NCI-H82 treated with DMSO at 0.1 percent for 48 hours (cell line): ENCODE data around the gene MRPL18.
A peak's percentile ranks its signal among the peaks of the same experiment; 100 is the strongest.
"Not testable (repeated sequence)": the region's sequence is repeated elsewhere in the genome, so short reads cannot be mapped to it uniquely, and the experiment has no call there.

Source experiments
- DNase-seq: peaks from one replicate; lab custom pipeline; 2025; ENCODE audit not compliant: unreplicated experiment; lab: John Stamatoyannopoulos, UW

MRPL18 gene

DNA sequence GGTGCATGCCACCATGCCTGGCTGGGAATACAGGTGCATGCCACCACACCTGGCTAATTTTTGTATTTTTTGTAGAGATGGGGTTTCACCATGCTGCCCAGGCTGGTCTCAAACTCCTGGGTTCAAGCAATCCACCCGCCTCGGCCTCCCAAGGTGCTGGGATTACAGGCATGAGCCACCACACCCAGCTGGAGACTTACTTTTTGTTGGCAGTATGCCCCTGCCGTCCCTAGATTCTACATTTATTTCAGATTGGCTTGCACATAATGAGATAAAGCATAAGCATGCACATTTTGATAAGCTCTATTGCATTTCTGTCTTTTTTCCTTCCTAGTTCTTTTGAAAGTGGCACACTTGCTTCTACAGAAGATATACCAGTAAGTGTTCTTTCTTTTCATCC, 26.5 kb downstream of the MRPL18 start:
- not testable (repeated sequence) for DNase-seq

DNA sequence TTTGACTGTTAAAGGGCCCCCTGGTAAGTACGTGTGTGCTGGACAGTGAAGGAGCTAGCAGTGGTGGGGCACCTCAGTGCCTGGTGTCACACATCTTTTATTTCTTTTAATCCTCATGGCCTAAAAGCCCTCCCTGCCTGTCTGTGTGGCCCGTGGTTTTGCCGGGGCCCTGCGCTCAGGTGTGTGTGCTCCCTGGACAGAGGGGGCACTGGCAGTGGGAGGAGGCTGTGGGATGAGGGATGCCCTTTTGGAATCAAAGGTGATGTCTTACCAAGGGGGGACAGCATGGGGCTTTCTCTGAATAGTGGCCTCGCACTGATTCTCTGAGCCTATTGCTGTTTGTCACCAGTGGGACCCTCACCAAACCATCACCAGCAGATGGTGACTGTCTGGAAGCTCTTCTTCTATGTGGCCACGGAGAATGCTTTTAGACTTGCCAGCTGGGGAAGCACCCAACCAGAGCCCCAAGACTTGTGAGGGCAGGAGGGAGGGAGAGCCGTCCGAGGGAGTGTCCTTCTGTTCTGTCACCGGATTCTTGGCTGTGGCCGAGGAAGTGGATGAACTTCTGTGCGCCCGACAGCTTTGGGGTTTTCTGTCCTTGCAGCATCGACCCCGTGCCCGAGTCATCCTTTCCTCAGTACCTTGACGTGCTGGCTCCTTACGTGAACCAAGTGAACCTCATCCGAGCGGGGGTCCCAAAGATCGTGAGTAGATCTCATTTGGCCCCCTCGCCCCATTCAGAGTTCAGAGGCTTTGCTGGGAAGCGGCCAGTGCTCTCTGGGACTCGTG, 27.9 kb downstream of the MRPL18 start:
- DNase-seq: no peak

DNA sequence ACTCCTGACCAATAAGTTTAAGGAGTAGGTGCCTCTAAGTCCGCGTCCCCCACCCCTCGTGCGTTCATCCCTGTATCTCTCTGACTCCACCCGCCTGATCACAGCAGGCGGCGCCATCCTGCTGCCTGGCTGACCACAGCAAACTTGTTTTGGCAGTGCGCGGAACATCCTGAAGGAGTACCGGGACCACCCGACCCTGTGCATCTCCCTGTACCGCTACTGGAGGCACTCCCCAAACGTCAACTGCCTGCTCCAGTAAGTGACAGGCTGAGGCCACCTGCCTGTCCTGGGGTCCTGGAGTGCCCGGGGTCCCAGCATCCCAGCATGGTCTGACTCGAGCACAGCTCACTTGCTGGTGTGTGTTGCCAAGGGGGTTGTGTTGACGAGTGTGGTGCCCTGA, 28.8 kb downstream of the MRPL18 start:
- no peak for DNase-seq

DNA sequence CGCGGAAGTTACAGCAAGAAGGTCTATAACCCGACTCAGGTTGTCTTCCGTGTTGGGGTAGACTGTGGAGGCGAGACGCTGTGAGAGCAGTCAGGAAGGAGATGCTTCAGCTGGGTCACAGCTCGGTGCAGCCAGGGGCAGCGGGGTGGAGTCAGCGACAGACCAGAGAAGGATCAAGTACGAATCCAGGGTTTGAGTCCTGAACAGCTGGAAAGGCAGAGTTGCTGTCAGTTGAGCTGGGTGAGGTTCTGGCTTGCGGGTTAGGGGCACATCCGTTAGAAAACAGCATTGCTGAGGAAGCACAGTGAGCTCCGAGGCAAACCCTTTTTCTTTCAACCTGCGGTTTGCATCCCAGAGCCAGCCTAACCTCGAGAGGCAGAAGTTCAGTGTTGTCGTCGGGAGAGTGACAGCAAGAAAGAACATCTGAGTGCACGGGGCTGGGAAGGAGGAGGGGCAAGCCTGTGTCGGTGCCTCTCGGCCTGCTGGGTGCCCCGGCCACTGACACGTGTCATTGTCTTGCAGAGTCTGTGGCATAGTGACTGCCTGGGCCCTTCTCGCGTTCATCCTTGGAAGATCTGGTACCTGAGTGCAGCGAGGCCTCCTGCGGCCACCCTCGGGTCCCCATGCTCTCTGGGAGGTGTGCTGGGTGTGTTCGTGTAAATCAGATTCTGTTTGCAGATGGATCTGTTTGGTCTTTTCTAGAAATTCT, 29.8 kb downstream of the MRPL18 start:
- DNase-seq: no peak

DNA sequence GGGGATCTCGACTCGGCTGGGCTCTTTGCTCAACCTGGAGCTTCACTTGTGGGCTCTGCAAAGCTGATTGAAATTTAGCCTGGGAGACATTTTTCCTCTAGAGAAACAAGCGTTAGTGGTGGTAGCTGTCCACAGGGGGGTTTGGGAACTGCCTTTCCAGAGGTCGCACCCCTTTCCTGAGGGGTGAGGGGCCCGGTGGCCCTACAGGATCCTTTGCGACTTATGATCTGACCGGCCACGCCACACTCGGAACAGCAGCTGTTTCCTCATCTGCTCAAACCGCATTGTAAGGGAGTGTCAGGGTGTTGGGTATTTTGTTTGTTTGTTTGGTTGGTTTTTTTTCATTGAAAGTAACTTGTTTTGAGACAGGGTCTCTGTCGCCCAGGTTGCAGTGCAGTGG, 30.9 kb downstream of the MRPL18 start:
- DNase-seq: no peak

DNA sequence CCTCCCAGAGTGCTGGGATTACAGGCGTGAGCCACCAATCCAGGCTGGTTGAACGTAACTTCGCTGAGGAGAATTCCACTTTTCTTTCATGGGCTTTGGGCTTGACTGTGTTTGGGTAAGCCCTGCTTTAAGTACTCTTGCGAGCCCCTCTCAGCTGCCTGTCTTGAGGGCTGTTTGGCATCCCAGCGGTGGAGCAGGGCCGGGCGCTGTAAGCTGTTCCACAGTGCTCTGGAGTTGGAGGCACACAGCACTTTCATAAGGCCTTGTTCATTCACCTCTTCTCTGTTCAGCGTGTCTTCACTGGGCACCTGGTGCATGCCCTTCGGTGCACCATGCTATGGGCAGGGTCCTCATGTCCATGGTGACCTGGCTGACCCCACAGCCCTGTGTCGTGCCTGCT, 31.5 kb downstream of the MRPL18 start:
- DNase-seq: no peak

DNA sequence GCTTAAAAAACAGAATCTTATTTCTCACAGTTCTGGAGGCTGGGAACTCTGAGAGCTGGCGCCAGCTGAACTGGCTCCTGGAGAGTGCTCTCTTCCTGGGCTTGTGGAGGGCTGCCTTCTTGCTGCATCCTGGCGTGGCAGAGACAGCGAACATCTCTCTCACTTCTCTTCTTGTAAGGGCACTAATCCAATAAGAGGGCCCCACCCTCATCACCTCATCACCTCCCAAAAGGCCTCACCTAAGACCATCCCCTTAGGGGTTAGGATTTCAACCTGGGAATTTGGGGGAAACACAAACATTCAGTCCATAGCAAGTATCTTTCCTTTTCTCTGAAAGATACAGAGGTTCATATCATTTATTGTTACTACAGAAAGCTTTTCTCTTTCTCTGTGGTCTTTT, 33.7 kb downstream of the MRPL18 start:
- no peak for DNase-seq

DNA sequence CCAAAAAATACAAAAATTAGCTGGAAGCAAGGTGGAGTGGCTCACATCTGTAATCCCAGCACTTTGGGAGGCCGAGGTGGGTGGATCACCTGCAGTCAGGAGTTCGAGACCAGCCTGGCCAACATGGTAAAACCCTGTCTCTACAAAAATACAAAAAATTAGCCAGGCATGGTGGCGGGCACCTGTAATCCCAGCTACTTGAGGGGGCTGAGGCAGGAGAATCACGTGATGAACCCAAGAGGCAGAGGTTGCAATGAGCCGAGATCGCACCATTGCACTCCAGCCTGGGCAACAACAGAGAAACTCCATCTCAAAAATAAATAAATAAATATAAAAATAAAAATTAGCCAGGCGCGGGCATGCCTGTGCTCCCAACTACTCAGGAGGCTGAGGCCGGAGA, 34.4 kb downstream of the MRPL18 start:
- DNase-seq: not testable (repeated sequence)

DNA sequence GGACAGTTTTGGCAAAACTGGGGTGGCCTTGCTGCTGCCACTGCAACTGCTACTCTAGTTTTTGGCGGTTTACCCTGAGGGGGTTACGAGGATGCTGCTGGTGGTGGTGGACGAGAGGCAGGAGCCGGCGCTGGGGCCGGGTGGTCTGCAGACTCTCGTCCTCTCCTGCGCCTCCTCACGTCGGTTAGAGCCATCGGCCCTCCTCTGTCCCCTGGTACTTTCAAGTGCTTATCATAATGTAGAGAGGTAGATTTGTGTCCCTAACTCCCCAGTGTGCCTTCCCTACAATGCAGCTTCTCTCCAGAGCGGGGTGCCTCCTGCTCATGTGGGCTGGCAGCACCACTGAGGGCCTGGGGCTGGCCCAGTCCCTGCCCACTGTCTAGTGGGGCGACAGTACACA, 35.7 kb downstream of the MRPL18 start:
- no peak for DNase-seq

DNA sequence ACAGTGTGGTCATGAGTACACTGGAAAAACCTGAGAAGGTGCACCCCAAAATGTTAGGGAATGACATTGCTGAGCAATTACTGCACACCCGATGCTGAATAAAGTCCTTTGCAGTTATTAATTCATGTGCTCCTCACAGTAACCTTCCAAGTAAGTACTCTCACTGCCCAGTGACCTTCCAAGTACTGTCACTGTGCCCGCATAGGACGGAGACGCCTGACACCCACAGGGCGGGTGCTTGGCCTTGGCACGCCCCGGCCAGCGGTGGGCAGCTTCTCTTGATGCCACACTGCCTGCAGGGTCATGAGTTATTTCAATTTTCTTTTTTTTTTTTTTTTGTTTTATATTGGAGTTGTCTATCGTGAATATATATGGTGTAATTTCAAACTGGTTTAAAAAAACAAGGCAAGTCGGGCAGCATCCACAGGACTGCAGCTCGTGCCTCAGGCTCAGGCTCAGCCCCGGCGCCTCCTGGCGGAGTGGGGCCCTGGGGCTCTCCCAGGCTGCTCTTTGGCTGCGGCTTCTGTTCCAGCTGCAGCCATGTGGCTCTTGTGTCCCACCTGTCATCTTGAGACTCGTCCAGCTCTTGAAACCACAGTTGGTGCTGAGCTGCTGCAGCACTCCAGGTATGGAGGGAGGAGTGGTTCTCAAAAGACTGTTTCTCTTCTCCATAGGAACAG, 36.8 kb downstream of the MRPL18 start:
- no peak for DNase-seq

DNA sequence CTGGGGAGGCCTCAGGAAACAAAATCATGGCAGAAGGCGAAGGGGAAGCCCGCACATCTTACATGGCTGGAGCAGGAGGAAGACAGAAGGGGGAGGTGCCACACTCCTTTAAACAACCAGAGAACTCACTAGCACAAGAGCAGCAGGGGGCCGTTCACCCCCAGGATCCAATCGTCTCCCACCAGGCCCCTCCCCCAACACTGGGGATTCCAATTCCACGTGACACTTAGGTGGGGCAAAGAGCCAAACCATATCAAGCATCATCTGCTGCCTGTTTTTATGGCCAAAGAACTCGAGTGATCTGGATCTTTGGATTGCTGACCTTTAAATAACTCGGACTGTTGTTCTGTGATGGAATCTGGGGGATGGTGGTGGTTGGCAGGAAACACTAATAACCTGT, 37.8 kb downstream of the MRPL18 start:
- DNase-seq: no peak

DNA sequence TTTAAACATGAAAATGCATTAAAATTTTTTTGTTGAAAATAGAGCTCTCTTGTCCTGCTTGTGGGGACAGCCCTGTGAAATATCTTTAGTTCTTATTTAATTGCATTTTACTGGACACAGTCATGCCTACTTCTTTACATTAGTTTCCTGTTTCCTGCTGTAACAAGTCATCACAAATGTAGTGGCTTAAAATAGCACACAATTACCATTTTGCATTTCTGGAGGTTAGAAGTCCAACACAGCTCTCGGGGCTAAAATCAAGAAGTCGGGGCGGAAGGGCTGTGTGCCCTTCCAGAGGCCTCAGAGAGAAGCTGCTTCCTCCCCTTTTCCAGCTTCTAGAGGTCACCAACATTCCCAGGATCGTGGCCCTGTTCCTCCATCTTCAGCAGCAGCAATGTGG, 39.3 kb downstream of the MRPL18 start:
- no peak for DNase-seq

DNA sequence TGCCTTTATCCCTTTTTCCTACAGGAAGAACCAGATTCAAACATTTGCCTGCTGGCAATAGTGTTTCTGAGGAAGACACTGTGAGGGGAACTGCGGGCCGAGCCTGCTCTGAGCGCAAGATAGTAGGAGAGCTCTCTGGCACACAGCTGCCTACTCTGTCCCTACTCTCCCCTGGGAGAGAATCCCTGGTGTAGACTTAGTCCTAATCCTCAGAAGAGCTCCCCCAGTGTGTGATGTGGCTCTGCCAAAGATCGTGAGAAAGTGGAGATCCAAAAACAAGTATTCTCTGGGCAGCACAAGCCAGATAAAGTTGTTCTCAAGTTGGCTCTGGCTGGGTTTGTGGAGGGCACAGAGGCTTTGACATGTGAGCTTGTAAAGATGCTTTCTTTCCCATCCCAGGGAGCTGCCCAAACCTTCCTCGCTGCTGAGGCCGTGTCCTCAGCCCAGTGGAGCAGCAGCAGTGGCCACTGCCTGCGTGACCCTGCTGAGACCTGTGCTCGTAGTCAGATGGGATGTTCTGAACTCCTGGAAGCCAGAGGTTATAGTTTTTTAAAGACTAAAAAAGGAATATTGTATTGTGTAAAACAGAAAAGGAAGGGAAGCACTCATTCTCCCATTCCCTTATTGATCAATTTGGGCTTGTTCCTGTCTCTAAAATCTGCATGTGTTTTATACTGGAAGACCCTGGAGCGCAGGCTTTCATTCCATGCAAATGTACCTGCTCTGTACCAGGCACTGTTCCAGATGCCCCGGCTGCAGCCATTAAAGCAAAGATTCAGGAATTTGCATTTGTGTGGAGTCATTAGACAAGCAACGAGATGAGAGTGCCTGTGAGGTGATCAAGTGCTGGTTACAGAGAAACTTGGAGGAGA, 40.5 kb downstream of the MRPL18 start:
- peak; percentile 12 for DNase-seq

DNA sequence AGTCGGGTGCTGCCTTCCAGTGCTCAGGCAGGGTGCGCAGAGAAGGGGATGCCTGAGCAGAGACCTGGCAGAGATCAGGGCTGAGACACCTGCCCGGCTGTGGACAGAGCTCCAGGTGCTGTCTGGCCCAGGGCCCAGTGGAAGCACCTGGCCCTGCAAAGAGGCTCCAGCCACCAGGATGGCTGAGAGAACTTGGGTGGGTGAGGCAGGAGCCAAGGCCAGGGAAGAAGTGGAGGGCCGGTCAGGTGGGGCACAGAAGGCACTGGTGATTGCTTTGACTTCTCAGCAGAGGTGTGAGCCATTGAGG, 41.1 kb downstream of the MRPL18 start:
- no peak for DNase-seq

DNA sequence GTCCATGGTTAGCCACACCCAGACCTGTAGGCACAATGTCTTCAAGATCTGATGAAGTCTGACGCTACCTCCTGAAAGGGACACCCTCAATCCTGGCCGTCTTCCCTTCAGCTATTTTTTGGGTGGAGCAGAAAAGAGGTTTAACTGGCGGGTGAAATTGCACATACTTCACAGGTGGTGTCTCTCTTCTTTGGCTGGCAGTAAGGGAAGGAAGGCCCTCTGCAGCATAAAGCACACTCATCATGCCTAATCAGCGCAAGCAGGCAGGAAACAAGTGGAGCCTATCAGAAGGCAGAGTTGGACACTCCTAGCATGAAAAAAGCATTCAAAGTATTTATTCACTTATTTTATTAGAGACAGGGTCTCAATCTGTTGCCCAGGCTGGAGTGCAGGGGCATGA, 42.7 kb downstream of the MRPL18 start:
- no peak for DNase-seq

DNA sequence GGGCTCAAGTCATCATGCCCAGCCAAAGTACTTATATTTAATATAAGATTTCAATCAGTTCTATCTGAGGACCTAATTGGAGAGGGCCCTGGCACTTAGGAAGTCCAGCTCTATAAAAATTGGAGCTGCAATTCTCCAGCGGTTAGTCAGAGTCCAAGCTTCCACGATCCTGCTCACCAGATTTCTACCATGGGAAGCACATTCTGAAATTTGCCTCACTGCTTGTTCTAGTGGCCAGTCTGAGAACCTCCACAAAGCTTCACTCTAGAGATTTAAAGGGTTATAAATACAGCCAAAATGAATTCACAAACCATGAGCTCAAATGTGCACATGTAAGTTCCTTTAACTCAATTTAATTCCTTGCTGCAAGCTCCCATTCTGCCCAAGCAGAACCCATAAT, 43.3 kb downstream of the MRPL18 start:
- no peak for DNase-seq

DNA sequence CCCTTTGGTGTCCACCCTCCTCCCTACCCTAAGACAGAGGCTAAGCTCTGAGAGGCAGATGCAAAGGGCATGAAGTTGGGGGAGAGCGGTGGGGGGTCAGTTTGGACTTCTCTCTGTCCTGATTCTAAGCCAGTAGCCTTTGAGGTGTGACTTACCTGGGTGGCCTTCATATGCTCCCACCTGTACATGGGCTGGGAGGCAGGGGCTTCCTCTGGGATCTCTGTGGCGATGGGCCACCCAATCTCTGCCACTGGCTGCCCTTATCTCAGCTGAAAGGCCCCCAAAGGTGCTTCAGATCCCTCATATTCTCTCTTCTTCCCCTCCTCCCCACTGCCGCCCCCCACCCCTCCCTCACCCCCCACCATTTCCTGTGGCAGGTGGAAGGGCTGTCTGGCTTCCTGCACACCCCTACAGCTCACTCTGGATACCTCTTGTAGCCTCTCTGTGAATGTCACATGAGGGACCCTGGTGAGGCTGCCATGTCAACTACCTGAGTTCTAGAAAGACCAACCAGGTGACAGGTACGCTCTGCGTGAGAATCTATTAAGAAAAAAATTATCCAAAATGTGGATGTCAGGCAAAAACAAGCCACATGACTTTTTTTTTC, 43.8 kb downstream of the MRPL18 start:
- no peak for DNase-seq

DNA sequence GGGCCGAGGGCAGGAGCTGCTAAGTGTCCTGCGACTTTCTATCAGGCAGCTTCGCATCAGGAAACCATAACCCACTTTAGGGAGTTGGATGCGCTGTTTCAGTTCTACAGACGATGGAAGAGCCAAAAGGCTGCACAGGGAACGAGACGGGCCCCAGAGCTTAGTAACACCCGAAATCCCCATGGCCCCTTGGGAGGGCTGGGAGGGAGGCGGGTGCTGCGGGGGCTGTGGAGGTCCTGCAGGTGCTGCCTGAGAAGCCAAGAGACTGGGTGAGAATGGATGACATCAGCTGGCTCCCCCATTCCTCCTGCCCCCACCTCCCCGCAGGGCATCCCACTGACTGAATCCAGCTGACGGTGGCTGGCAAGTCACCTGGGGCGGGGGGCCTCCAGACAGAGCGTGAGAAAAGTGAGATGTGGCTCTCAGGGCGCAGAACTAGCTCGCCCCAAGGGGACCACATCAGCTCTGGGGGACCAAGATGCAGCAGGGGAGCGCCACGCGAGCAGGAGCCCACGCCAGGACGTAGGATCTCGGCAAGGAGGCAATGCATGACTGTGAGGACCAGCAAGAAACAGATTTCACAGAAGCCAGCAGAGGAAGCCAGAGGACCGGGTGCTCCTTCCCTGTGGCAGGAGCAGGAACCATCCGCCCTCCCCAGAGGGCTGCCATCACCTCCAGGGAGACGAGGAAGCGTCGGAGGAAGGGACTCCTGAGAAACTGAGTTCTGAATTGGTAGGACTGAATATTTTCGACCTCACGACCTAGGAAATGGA, 46.6 kb downstream of the MRPL18 start:
- no peak for DNase-seq

DNA sequence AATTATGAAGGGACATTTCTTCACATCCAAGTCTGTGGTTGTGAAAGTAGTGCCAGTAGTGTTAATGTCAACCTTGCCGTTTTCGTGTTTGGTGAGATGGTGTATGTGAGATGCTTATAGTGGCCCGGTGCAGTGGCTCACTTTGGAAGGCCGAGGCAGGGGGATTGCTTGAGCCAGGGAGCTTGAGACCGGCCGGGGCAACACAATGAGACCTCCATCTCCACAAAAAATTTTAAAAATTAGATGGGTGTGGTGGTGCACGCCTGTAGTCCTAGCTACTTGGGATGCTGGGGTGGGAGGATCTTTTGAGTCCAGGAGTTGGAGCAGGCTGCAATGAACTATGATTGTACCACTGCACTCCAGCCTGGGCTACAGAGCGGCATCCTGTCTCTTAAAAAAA, 47.2 kb downstream of the MRPL18 start:
- no peak for DNase-seq

DNA sequence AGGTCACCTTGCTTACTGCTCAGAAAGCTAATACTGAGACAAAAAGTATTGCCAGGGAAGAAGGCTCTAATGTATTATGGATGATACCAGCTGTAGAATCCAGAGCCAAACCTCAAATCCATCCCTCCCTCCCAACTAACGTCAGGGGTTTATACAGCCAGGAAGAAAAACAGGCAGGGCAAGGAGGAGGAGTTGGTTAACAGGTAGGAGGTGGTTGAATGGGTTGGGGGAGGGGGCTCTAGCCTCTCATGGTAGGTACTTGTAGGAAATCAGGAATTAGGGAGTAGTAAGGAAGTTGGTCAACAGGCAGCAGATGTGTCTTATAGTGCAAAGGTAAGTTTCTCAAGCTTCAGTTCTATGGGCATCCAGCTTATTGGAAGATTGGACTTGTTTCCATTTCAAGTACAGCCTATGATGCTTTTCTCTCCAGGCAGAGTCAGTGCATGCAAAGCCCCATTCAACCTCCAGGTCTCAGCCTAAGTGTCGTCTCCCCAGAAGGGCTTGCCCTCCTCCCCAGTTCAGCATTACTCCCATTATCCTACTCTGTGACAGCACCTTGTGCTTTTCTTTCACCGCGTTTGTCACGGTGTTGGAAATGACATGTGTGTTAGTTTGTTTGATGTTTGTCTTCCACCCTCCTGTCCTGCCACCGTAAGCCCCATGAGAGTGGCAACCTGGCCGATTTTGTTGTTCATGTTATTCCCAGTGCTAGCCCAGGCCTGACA, 47.9 kb downstream of the MRPL18 start:
- no peak for DNase-seq
